GM12891 (cell line): ENCODE results near the gene CSNK1A1L.

Source experiments
- POLR2A ChIP-seq: IDR thresholded peaks from 2 replicates; pipeline ENCODE4 v1.6.1; 2011; ENCODE audit warnings: low read depth, low read length, control low read depth
- POLR2AphosphoS5 ChIP-seq: IDR thresholded peaks from 2 replicates; pipeline ENCODE4 v1.6.1; 2011; ENCODE audit warnings: low read depth, low read length, control low read depth
- POU2F2 ChIP-seq: IDR thresholded peaks from 2 replicates; pipeline ENCODE4 v1.6.1; 2011; ENCODE audit warnings: low read depth, mild to moderate bottlenecking, control low read depth, low read length, moderate library complexity
- TAF1 ChIP-seq: IDR thresholded peaks from 2 replicates; pipeline ENCODE4 v1.6.1; 2011; ENCODE audit warnings: low read depth, low read length, control low read depth

GRCh38 chr13:37075164-37075563, 30.3 kb downstream of the CSNK1A1L start:
- TF ChIP-seq POLR2A (no peak), POLR2AphosphoS5 (no peak), TAF1 (no peak), POU2F2 (no peak)
